DMS153 (cell line): ENCODE results near the gene FBXO42.

ENCODE experiments used
- DNase-seq: peaks from one replicate; lab custom pipeline; 2025; lab: John Stamatoyannopoulos, UW

Gene FBXO42

DNA sequence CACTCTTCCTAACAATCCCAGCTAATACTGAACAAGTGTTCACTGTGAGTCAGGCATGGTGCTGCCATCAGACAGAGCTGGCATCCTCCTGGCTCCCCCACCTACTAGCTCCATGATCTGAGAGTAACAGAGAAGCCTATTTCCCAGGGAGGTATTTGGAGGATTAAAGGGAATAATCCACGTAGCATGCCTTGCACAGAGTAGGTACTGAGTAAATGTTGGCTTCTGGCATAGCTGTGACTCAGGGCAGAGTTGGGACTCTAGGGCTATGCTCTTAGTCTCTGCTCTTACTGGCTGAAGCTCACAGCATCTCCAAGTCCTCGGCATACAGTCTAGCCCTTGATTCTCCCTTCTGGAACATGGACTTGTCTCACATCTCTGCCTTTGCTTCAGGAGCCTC, 148.1 kb downstream of the FBXO42 start:
- DNase-seq, result no peak

- DNase-seq, result no peak
Observed at GRCh38 chr1:16203550-16203949, 148.7 kb downstream of the FBXO42 start.

DNA sequence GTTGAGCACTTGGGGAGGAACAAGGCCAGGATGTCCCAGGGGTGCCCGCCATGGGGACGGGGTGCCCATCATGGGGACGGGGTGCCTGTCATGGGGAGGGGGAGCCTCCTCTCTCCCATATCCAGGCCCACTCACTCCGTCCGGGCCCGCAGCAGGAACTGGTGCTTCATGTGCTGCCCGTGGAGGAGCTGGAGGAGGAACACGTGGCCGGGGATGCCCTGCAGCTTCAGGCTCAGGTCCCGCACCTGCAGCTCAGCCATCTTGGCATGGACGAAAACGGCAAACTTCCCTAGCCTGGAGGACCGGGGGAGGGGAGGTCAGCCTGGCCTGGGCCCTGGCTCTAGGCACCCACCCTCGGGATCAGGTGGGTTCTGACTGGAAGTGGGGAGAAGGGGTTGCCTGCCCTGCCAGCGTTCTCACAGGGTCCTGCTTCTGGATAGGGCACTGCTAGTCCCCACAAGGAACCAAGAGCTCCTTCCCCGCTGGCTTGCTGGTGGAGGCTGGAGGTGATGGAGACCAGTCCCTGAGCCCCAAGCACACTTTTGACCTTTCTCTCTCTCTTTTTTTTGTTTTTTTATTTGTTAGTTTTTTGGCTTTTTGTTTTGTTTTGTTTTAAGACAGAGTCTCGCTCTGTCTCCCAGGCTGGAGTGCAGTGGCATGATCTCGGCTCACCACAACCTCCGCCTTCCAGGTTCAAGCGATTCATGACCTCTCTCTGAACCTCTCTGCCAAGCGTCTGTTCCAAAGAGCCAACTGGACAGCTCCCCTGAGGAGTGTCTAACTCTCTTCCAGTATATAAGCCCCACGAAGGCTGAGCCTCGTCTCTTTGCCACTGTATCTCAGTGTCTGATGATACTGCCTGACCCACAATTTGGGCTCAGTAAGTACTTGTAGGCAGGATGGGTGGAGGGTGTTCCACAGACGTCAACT, 149.7 kb downstream of the FBXO42 start:
- DNase-seq, result no peak

- no peak for DNase-seq
Observed at GRCh38 chr1:16199700-16200099, 152.6 kb downstream of the FBXO42 start.

DNA sequence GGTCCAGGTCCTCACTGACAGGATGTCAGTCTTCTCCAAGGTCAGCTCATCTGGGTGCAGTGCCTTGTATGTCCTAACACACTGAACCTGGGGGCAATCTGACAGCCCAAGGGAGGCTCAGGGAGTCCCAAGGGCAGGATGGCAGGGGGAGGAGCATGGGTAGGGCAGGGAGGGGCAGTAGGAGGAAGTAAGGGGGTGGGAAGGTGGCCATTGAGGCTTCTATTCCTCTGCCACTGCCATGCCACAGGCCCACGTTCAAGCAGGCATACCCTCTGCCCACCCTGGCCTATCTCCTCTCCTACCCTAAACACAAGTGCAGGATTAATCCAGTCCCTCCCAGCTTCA, 153.2 kb downstream of the FBXO42 start:
- no peak for DNase-seq

DNA sequence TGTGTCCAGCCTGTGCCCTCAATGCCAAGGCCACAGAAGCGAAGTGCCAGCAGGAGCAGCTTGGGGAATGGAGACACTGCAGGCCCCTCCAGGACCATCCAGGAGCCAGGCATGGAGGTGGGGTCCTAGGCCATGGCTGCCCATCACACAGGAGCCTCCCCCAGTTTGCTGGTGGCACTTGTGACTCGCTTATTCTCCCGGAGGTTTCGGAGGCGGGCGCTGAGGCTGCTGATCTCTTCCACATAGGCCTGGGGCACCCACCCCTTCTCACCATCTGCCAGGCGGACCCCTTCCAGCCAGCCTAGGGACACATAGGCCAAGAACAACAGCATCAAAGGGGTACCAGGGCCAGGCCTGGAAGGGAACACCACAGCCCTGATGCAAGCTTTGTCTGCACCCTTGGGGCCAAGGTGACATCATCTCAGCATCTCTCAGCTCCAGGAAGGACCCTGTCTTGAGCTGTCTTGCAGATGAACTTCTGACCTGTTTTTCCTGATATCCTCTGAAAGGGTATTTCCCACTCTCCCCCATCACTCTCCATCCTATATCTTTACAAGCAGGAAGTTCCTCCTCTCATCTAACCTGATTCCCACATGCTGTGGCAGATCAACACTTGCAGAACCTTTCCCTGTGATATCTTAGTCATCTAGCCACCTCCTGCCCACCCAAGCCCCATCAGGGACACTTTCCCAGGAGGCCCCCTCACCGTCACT, 153.7 kb downstream of the FBXO42 start:
- DNase-seq, result no peak

DNA sequence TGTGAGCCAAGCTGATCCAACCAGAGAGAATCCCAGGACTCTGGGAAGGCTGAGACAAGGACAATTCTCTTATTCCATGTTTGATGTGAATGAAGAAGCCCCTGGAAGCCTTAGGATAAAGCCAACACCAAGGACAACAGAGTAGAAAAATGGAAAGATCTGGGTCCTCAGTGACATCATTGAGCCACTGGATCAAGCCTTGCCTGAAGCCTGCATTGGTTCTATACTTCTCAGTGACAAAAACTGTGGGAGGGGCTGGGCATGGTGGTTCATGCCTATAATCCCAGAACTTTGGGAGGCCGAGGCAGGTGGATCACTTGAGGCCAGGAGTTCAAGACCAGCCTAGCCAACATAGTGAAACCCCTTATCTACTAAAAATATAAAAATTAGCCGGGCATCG, 155.4 kb downstream of the FBXO42 start:
- DNase-seq, result no peak
